Measurements from ENCODE around the gene KIF3A.

The KIF3A gene

GRCh38 chr5:132753135-132753987 is 16.0 kb upstream of the KIF3A start:
- no peak for DNase-seq (ENCODE audit: low spot score)

- DNase-seq (ENCODE audit: low spot score): no peak
These were observed 15.3 kb upstream of the KIF3A start for GRCh38 chr5:132752581-132753125.

GRCh38 chr5:132751971-132752580 is 14.7 kb upstream of the KIF3A start:
- DNase-seq (ENCODE audit: low spot score): no peak

GRCh38 chr5:132751444-132751843 is 14.1 kb upstream of the KIF3A start:
- DNase-seq (ENCODE audit: low spot score): no peak

GRCh38 chr5:132750471-132751230 is 13.3 kb upstream of the KIF3A start:
- no peak for DNase-seq (ENCODE audit: low spot score)

GRCh38 chr5:132749506-132749905 is 12.2 kb upstream of the KIF3A start:
- DNase-seq (ENCODE audit: low spot score): no peak

- no peak for DNase-seq (ENCODE audit: low spot score)
These were observed 11.2 kb upstream of the KIF3A start for GRCh38 chr5:132748522-132749000.

GRCh38 chr5:132747616-132748440 is 10.5 kb upstream of the KIF3A start:
- DNase-seq (ENCODE audit: low spot score): no peak

- DNase-seq (ENCODE audit: low spot score): peak; percentile 36
These were observed 9.7 kb upstream of the KIF3A start, which contains the start of gene CCNI2 for GRCh38 chr5:132746954-132747615. Gene CCNI2 (plus strand): TSS chr5:132747426. CDS start chr5:132747496, 70 bp downstream.

GRCh38 chr5:132746592-132746953 is 9.2 kb upstream of the KIF3A start:
- no peak for DNase-seq (ENCODE audit: low spot score)

GRCh38 chr5:132744659-132745058 is 7.3 kb upstream of the KIF3A start:
- DNase-seq (ENCODE audit: low spot score): no peak

GRCh38 chr5:132742626-132743025 is 5.3 kb upstream of the KIF3A start:
- no peak for DNase-seq (ENCODE audit: low spot score)

- DNase-seq (ENCODE audit: low spot score): no peak
These were observed 4.8 kb upstream of the KIF3A start for GRCh38 chr5:132742158-132742557.

- DNase-seq (ENCODE audit: low spot score): no peak
These were observed 1.9 kb upstream of the KIF3A start for GRCh38 chr5:132739232-132739631.

- DNase-seq (ENCODE audit: low spot score): no peak
These were observed 786 bp upstream of the KIF3A start for GRCh38 chr5:132737982-132738681.

GRCh38 chr5:132734687-132735086 is 2.7 kb downstream of the KIF3A start:
- DNase-seq (ENCODE audit: low spot score): no peak

- no peak for DNase-seq (ENCODE audit: low spot score)
These were observed 3.7 kb downstream of the KIF3A start for GRCh38 chr5:132733499-132734148.

GRCh38 chr5:132729896-132730295 is 7.5 kb downstream of the KIF3A start:
- DNase-seq (ENCODE audit: low spot score): no peak

- no peak for DNase-seq (ENCODE audit: low spot score)
These were observed 11.6 kb downstream of the KIF3A start for GRCh38 chr5:132725745-132726144.
